GM21526 (cell line): Measurements from ENCODE around the gene MPZL3.

Experiments
- ATAC-seq: cut with Tn5 transposase; IDR thresholded peaks from one replicate; pipeline ENCODE4 v1.9.1; 2021; ENCODE audit warnings: moderate library complexity; ENCODE audit not compliant: unreplicated experiment, low FRiP score

MPZL3 gene

DNA sequence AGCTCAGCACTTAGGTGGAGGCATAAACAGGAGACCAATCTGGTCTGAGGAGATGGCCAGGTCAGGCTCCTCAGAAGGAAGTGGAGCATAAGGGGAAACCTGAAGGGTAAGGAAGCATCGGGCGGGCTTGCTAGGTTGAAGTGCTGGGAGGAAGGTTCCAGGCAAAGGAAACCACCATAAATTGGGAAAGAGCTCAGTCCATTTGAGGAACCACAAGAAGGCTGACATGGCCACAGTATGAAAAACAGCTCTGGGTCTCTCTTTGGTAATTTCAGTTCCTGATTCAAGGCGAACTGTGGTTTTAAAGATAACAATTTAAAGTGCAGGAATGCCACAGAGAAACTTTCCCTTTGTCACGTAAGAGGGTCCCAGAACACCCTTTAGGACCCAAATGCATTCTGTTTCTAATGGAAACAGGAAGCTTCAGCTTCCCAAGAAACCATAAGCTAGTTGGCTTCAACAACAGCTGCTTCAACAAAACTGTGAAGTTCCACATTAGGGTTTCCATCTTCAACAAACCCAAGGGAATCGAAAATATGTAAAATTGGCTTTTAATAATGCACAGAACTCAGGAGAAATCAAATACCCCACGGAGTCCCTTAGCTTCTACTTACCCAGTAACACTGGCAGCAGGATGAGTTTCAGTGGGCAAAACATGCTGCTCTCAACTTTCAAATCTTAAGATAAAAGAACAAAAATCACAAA is 37.8 kb downstream of the MPZL3 start:
- ATAC-seq: no peak

DNA sequence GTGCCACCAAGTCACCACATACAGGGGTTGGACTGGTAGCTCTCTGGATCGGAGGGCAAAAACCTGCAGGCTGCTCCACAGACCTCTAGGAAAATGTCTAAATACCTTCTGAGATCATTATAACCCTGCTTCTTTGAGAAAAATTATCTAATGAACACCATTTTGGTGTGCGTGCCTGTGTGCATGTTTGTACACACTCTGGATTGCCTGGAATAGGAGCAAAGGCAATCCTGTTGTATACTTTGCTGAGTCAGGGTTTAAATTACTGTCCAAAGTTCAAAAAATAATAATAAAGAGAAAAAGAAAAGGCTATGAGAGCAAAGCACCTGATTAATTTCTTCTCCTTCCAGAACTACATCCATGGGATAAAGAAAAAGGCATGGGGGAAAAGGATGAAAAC is 38.4 kb downstream of the MPZL3 start:
- no peak for ATAC-seq

- ATAC-seq: no peak
These were observed 39.0 kb downstream of the MPZL3 start for GRCh38 chr11:118213201-118213600.

DNA sequence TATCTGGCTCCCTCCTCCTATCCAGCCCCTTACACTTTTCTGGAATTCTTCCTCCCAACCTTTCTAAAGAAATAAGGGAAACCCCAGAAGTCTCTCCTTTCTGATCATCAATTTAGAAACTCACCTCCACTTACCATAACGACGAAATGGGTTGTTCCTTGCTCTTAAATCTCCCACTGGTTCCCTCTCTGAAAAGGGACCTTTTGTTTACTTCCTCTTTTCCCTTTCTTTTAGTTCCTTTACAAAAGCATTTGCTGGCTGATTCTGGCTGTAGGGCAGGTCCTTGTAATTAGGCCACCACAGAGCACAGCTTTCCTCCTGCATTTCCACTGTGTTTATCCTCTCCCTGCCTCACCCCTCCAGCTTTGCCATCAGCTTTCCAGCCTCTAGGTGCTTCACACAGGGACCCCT is 39.4 kb downstream of the MPZL3 start:
- ATAC-seq: no peak

GRCh38 chr11:118212131-118212725 is 39.9 kb downstream of the MPZL3 start:
- no peak for ATAC-seq

GRCh38 chr11:118211006-118211405 is 41.2 kb downstream of the MPZL3 start:
- ATAC-seq: no peak

- ATAC-seq: no peak
These were observed 41.8 kb downstream of the MPZL3 start for GRCh38 chr11:118210323-118210722.

GRCh38 chr11:118209033-118209432 is 43.1 kb downstream of the MPZL3 start:
- ATAC-seq: no peak

- no peak for ATAC-seq
These were observed 45.1 kb downstream of the MPZL3 start for GRCh38 chr11:118207079-118207478.

GRCh38 chr11:118206391-118207031 is 45.7 kb downstream of the MPZL3 start:
- ATAC-seq: no peak

DNA sequence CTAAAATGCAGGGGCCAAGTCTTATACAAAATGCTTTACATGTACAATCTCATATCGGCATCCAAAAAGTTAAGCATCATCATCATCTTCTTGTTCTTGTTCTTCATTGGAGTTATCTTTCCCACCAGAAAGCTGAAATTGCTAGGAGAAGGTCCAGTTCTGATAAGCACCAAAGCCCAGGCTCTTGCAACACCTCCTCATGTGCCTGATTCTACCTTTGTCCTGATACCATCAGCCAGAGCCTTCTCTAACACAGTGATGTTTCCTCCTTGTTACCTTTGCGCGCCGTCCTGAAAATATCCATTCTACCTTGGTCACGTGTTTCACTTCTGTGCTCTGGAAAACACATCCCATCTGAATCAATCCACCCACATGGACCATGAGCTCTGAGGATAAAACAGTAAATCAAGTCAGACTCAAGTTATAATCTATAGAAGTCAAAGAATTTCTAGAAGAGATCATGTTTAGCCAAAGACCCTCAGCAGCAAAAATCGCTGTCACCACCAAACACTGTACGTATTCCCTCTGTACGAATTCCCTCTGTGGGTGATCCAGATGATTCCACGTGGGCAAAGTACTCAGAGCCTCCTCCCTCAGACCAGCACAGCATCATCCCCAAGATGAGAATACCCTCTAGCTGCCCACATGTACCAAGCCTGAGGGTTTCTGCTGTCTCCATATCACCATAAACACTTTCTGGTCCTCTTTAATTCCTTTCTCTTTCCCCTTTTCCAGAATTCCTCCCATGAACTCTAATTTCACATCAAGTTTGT is 46.4 kb downstream of the MPZL3 start:
- no peak for ATAC-seq

GRCh38 chr11:118202599-118203422 is 49.4 kb downstream of the MPZL3 start:
- no peak for ATAC-seq

GRCh38 chr11:118201966-118202365 is 50.2 kb downstream of the MPZL3 start:
- no peak for ATAC-seq

GRCh38 chr11:118200901-118201680 is 51.1 kb downstream of the MPZL3 start:
- ATAC-seq: no peak

DNA sequence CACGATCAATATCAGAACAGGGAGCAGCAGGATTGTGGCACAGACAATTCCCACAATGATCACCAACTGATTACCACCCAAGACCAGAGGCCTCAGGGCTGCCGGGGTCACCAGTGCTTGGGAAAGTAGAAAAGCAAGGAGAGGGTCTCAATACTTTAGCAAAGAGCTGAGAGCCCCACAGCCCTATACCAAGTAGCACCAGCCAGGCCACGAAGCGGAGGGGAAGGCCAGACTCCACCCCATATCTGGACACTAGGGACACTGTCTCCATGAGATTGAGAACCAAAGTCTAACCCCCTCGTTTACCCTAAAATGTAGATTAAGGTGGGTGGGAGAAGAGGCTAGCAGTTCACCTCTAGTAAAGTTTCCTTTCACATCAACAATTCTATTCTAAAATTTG is 51.7 kb downstream of the MPZL3 start:
- no peak for ATAC-seq

GRCh38 chr11:118199135-118199534 is 53.0 kb downstream of the MPZL3 start:
- ATAC-seq: no peak

DNA sequence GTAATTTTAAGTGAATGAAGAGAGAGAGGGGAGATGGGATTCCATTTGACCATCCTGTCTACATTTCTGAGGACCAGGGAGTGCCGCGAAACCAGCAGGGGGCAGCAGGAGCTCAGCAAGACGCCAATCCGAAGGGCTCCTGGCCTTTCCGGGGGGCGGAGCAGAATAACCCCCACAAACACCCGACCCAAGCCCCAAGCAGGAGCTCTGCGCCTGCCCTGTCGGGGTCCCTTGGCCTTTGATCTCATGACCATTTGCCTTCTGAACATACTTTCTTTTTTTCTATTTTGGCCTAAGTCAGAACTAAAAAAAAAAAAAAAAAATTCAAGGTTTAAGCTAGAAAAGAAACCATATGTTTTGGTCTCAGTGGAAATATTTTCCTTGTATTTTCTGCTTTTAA is 53.8 kb downstream of the MPZL3 start:
- ATAC-seq: no peak

GRCh38 chr11:118194835-118195627 is 57.1 kb downstream of the MPZL3 start:
- ATAC-seq: no peak
